Stimulated activated CD4-positive, alpha-beta T cell treated with anti-CD3 and anti-CD28 coated beads, Interleukin-1b, Interleukin-23, amount 100 ng/mL, for 4 hours (primary cell): ENCODE results near the gene CDRT15.
A peak's percentile ranks its signal among the peaks of the same experiment; 100 is the strongest.
"Not testable (repeated sequence)": the region's sequence is repeated elsewhere in the genome, so short reads cannot be mapped to it uniquely, and the experiment has no call there.

Source experiments
- DNase-seq, 2 donors: peaks; one replicate each; pipeline ENCODE4 v3.0.0-alpha.2; 2020; ENCODE audit warnings: low read depth in 2 of 2

The CDRT15 gene

DNA sequence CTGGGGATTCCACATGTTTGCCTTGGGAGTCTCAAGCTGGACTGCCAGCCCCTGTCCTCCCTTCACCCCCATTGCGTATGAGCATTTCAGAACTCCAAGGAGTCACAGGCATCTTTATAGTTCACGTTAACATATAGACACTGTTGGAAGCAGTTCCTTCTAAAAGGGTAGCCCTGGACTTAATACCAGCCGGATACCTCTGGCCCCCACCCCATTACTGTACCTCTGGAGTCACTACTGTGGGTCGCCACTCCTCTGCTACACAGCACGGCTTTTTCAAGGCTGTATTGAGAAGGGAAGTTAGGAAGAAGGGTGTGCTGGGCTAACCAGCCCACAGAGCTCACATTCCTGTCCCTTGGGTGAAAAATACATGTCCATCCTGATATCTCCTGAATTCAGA lies 28.9 kb downstream of the CDRT15 start:
- DNase-seq: no peak

GRCh38 chr17:14206891-14207290 lies 29.8 kb downstream of the CDRT15 start:
- DNase-seq: no peak

DNA sequence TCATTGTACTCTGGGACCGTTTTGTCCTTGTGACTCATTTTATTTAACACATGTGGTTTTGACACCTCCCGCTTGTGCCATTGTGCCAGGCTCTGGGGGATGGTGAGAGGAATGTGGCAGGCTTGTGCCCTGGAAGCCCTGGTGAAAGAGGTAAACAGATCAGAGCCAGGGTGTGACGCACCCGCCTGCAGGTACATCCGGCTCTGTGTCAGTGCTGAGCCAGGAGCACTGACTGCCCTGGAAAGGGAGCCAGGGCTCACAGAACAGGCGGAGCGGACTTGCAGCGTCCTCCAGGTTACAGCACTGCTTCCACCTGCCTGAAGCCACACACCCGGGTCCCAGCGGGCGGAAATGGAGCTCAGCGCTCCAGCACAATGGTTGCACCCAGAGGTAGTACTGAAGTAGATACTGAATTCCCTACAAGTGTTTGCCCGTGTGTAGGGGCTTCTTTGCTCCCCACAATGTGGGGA lies 30.6 kb downstream of the CDRT15 start:
- peak; percentile 37 to 59 for DNase-seq

DNA sequence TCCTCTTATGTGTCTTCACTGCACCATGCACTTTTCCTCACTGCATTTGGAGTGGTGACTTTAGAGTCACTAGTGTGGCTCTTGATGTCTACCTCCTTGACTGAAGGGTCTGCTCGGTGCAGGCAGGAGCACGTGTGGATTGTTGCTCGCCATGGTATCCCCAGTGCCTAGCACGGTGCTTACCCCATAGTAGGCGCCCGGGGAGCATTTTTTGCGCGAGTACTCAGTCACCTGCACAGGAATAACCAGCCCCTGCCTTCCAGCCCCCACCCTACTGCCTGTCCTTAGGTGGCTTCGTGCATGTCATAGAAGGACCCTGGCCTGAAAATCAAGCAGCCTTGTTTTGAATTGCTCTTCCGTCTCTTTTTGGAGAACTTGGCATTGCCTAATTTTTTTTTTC lies 31.3 kb downstream of the CDRT15 start:
- DNase-seq: no peak

GRCh38 chr17:14204546-14204945 lies 32.1 kb downstream of the CDRT15 start:
- no peak for DNase-seq

DNA sequence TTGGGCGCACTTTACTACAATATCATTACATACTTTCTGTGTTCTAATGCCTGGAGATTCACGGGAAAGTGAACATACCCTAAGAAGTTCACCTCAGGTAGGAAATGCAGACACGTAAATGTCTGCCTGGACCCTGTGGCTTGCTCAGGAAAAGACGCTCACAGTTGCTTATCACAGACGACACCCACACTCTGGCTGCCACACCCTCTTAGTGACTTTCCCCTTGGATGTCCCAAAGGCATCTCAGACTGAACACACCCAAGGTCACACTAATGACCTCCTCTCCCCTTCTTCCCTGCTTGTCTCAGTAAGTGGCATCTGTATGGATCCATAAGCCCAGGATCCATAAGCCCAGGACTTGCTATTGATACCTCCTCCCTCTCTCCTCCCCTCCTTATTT lies 32.6 kb downstream of the CDRT15 start:
- no peak for DNase-seq

- peak in 1 of 2 donors; percentile 21 for DNase-seq
Measured at GRCh38 chr17:14203388-14203787, 33.3 kb downstream of the CDRT15 start.

DNA sequence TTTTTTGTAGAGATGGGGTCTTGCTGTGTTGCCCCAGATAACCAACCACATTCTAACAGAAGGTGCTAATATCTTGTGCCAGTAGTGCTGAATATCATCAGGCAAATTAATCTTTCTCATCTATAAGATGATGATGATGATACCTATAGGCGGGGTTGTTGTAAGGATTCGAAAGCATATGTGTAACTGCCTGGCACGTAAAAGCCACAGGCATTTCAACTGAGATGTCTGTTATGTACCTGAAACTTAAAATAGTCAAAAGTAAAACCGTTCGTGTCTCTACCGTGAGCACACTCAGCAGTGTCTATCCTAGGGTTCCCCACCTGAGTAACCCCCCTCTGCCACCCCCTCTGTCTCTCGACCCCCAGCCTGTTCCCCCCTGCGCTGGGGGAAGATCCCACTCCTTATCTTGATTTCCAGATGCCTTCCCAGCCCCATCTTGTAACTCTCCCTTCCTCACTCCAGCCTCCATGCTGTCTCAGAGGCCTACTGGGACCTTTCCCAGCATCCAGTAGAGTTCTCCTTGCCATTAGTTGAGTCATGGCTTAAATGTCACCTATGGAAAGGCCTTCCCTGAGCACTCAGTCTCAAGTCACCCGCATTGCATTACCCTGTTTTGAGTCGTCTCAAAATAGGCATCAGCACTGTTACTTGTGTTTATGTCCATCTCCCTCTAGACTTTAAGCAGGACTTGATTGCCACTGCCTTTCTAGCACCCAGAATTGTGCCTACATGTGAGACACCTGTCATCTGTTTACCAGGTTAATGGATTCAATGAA lies 34.1 kb downstream of the CDRT15 start:
- no peak for DNase-seq

DNA sequence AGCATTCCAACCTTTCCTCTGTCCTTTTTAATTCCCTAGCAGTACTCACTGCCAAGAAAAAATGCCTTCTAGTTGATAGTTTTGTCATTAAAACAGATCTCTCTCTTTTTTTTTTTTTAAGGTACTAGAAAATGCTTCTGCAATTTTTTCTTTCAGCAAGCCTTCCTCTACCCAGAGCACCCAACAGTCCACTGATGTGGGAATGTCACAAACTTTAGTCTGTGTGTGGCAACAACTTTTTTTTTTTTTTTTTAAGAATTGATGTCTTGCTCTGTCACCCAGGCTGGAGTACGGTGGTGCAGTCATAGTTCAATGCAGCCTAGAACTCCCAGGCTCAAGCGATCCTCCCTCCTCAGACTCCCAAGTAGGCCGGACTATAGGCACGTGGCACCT lies 34.7 kb downstream of the CDRT15 start:
- DNase-seq: no peak

DNA sequence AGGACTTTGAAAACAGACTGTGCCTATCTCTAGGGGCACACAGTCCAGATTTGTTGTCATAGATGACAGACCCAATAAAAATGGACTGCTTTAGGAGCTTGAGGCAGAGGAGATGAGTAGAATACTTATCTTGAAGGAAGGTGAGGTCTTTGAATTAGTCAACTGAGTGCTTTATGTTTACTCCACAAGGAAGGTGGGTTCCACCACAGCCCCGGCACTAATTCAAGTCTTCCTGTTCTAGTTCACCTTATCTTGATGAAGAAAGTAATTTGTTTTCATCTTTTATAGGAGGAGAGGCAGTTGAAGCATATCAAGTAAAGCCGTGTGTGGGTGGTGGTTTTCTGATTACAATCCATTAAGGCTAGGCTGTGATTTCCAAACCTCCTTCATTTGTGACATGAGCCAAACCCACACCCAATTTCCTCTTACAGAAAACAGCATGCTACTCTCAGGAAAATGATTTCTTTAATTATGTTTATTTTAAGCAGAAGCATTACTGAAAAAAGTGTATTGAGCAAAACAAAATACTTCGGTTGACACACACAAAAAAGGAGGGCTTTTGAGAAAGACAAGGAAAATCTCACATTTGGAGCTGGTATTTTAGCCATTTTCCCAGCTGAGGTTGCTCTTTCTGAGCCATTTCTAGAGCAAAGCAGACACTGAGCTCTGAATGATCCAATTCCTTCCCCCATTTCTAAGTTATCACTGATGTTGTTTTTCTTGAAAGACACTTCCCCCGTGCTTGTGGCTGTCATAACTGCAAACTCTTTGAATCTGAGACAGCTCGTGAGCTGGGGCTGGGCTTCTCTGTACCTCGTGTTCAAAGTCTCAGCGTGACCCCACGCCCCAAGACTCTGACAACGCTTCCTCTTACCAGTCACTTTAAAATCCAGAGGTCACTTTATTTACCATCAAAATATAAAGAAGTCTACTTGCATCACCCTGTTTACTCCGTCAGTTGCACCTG lies 35.4 kb downstream of the CDRT15 start:
- DNase-seq: peak in 1 of 2 donors; percentile 25

GRCh38 chr17:14200354-14200753 lies 36.3 kb downstream of the CDRT15 start:
- DNase-seq: no peak

- DNase-seq: no peak
Measured at GRCh38 chr17:14199601-14200000, 37.1 kb downstream of the CDRT15 start.

DNA sequence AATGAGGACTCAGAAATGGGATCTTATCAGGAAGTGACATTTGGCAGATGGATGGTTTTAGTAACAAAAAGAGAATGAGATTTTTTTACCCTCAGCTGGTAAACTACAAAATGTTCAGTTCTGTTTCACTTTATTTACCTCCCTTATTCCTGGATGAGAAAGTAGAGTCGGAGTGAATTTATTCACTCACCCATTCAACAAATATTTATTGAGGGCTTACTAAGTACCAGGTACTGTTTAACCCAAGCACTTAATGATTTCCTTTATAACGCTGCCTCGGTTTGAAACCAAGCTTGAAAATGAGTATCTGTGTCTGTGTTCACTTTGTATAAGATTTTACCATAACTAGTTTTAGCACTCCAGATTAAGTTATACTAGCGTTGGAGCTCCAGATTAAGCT lies 38.1 kb downstream of the CDRT15 start:
- DNase-seq: no peak

DNA sequence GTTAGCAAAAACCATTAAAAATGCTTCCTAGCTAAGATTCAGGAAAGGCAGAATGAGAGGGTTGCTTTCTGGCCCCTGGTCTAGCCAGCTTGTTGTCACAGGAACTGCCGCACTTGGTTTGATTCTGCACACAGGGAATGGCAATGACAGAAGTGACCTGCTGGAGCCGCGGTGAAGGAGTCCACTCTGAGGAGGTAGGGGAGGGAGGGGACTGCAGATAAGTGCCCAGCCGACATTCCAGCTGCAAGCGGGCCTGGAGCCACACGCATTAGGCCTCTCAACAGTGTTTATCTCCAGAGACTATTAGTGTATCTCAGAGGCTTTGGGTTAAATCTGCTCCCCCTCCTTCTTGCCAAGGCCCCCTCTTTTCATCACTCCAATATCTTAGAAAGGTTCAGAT lies 38.6 kb downstream of the CDRT15 start:
- no peak for DNase-seq

DNA sequence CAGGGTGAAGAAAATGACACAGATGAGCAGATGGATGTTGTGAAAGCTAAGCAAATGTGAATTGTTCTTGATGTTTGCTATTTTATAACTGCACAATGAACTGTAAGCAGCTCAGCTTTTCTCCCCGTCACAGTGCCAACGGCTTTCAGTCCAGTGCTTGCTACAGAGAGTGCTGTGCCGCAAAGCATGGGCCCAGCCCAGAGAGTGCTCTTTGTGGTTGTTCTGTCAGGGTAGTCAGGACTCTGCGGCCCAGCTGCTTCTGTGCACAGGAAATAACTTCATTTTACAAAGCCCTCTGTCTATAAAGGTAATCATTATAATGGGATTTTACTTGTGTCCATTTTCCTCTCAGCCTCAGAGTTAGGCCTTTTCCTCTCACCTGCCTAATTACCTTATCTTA lies 39.1 kb downstream of the CDRT15 start:
- peak; percentile 39 to 41 for DNase-seq

- DNase-seq: no peak
Measured at GRCh38 chr17:14197057-14197456, 39.6 kb downstream of the CDRT15 start.

DNA sequence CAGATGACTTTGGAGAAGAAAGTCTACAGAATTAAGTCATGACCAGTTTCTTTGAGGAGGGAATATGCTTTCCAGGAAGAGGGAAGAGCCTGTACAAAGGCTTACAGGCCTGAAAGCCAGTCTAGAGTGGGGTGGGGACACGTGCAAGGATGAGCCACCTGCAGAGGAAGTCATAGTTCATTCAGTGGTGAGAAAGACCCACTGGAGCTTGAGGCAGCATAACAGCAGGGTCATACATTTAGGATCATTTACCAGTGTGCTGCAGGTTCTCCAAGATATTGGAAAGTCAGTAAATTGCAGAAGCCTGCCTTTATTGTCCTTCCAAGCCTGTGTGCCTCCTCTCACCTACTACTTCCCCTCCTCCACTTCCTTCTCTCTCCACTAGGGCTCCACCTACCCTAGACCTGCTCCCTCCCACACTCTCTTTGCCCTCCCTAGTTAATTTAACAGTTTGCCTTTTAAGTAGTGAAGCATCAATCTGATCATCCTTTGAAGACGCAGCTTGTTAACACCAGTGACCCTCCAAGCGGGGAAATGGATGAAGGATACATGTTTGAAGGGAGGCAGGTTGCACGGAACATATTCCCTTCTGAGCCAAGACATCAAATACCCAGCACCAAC lies 40.2 kb downstream of the CDRT15 start:
- DNase-seq: no peak

GRCh38 chr17:14192636-14193344 lies 43.9 kb downstream of the CDRT15 start:
- not testable (repeated sequence) for DNase-seq

- DNase-seq: not testable (repeated sequence)
Measured at GRCh38 chr17:14192039-14192438, 44.6 kb downstream of the CDRT15 start.

DNA sequence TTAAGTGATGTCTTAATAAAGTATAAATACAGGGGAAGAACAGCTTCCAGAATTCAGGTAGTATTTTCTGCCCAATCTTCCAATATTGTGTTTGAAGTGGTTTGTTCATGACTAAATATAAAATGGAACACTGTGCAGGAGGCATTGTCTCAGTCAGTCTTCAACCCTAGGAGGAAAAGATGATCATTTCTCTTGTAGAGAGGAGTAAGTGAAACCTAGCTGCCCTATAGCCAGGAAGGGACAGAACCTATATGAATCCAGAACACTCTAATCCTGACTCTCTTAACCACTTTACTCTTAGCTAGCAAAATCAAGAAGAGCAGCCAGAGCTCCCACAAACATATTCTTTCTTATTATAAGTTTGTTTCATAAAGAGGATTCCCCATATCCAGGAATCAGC lies 45.2 kb downstream of the CDRT15 start:
- not testable (repeated sequence) for DNase-seq

GRCh38 chr17:14190774-14191173 lies 45.9 kb downstream of the CDRT15 start:
- DNase-seq: not testable (repeated sequence)

GRCh38 chr17:14186443-14186842 lies 50.2 kb downstream of the CDRT15 start:
- DNase-seq: not testable (repeated sequence)
